Measurements from ENCODE around the gene DFFB.

Gene DFFB

GRCh38 chr1:3898994-3899753 lies 41.9 kb downstream of the DFFB start:
- no peak for DNase-seq

GRCh38 chr1:3899754-3900149 lies 42.5 kb downstream of the DFFB start:
- no peak for DNase-seq

GRCh38 chr1:3900150-3900968 lies 43.1 kb downstream of the DFFB start, which contains the start of gene C1orf174:
Gene C1orf174 (minus strand): TSS chr1:3900272. CDS start chr1:3900186, 86 bp downstream.
- DNase-seq: peak; percentile 97 to 99

GRCh38 chr1:3900969-3901529 lies 43.8 kb downstream of the DFFB start:
- DNase-seq: peak; percentile 71 to 96

- no peak for DNase-seq
These were observed 44.8 kb downstream of the DFFB start for GRCh38 chr1:3902111-3902511.

- DNase-seq: no peak
These were observed 45.4 kb downstream of the DFFB start for GRCh38 chr1:3902571-3903091.

- DNase-seq: no peak
These were observed 46.1 kb downstream of the DFFB start for GRCh38 chr1:3903141-3904005.

GRCh38 chr1:3904006-3904842 lies 46.9 kb downstream of the DFFB start:
- DNase-seq: no peak

- no peak for DNase-seq
These were observed 47.5 kb downstream of the DFFB start for GRCh38 chr1:3904843-3905185.

GRCh38 chr1:3905266-3905952 lies 48.1 kb downstream of the DFFB start:
- no peak for DNase-seq

GRCh38 chr1:3905953-3906671 lies 48.8 kb downstream of the DFFB start:
- DNase-seq: no peak

- no peak for DNase-seq
These were observed 49.4 kb downstream of the DFFB start for GRCh38 chr1:3906672-3907020.

GRCh38 chr1:3907031-3907534 lies 49.8 kb downstream of the DFFB start:
- DNase-seq: peak in 1 of 2 donors; percentile 12

- DNase-seq: no peak
These were observed 50.4 kb downstream of the DFFB start for GRCh38 chr1:3907621-3908165.

- DNase-seq: no peak
These were observed 51.7 kb downstream of the DFFB start for GRCh38 chr1:3908886-3909517.

- no peak for DNase-seq
These were observed 52.3 kb downstream of the DFFB start for GRCh38 chr1:3909615-3910014.

GRCh38 chr1:3910049-3910731 lies 52.9 kb downstream of the DFFB start:
- DNase-seq: no peak

Data from bone marrow (tissue), 2 donors.